ENCODE measurements around the gene KLHDC9.

DNA sequence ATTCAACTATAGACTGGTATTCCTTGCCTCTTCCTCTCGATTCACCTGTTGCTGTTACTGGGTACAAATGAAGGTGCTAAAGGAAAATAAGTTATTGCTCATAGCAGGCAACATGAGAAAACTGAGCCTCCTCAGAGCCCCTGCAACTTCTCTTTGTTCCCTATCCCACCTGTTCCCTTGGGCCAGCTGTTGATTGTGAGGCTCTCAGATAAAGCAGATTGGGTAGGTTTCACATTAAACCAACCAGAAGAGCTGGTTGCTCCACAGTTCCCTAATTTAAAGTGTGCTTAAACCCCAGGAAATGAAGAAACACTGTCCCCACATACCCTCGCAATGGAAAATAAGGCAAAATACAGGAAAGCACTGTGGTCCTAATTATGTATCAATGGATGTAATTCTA lies 29.5 kb downstream of the KLHDC9 start:
- TF ChIP-seq KHSRP (IDR thresholded peaks at IDR 0.05) (no peak), DPF2 (IDR thresholded peaks at IDR 0.05) (no peak), MAFK (IDR thresholded peaks at IDR 0.05; ENCODE audit: low read length) (no peak), MEF2A (IDR thresholded peaks at IDR 0.05; ENCODE audit: control insufficient read depth, low read depth, low read length) (no peak), ZNF274 (IDR thresholded peaks at IDR 0.05; ENCODE audit: borderline replicate concordance, low read depth, low read length) (no peak), POLR2A (conservative IDR thresholded peaks at IDR 0.05) (no peak), CBX2 (IDR thresholded peaks at IDR 0.05; ENCODE audit: insufficient read depth, low read length, poor library complexity, severe bottlenecking) (no peak), RFX1 (IDR thresholded peaks at IDR 0.05) (no peak)
- TF ChIP-seq, protein P1, sequence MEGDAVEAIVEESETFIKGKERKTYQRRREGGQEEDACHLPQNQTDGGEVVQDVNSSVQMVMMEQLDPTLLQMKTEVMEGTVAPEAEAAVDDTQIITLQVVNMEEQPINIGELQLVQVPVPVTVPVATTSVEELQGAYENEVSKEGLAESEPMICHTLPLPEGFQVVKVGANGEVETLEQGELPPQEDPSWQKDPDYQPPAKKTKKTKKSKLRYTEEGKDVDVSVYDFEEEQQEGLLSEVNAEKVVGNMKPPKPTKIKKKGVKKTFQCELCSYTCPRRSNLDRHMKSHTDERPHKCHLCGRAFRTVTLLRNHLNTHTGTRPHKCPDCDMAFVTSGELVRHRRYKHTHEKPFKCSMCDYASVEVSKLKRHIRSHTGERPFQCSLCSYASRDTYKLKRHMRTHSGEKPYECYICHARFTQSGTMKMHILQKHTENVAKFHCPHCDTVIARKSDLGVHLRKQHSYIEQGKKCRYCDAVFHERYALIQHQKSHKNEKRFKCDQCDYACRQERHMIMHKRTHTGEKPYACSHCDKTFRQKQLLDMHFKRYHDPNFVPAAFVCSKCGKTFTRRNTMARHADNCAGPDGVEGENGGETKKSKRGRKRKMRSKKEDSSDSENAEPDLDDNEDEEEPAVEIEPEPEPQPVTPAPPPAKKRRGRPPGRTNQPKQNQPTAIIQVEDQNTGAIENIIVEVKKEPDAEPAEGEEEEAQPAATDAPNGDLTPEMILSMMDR (IDR thresholded peaks at IDR 0.05 in 2 of 3, conservative IDR thresholded peaks at IDR 0.05 in 1 of 3; ENCODE audit: insufficient read depth in 2 of 3, low read depth in 1 of 3, low read length in 3 of 3): no peak

Data from K562 (cell line).